CD8-positive, alpha-beta memory T cell (primary cell): ENCODE measurements around the gene TENM4. TPM values are rescaled to one million over a fixed set of nuclear protein-coding genes. Genes with fewer than 3 reads are reported as not detected.

Experiments
- CTCF ChIA-PET: fragments of 350-600 bp; sonication (Branson Sonifier 250); formaldehyde crosslinking; loops from one replicate; lab custom pipeline; 2021; ENCODE audit warnings: antibody characterized with exemption; lab: Charles Lee
- POLR2A ChIA-PET: fragments of 350-600 bp; sonication (Branson Sonifier 250); formaldehyde crosslinking; loops from one replicate; lab custom pipeline; 2021; ENCODE audit warnings: antibody characterized with exemption; lab: Charles Lee
- DNase-seq, 5 donors: peaks; one replicate each; pipeline versions ENCODE4 v3.0.0 to v3.0.0-alpha.2; 2020 to 2022; ENCODE audit warnings: mixed read lengths in 1 of 5
- H3K27ac ChIP-seq: one replicate; pipeline ENCODE4 v1.7.0; 2013; ENCODE audit warnings: low read depth, mild to moderate bottlenecking, low read length, moderate library complexity
- H3K27me3 ChIP-seq: 2 replicates; pipeline ENCODE4 v1.7.0; 2013; ENCODE audit warnings: low read length, mild to moderate bottlenecking; ENCODE audit not compliant: insufficient read depth, poor library complexity, severe bottlenecking
- H3K36me3 ChIP-seq: 2 replicates; pipeline ENCODE4 v1.7.0; 2013; ENCODE audit warnings: mild to moderate bottlenecking, low read length, moderate library complexity; ENCODE audit not compliant: insufficient read depth
- H3K4me1 ChIP-seq: 2 replicates; pipeline ENCODE4 v1.7.0; 2013; ENCODE audit warnings: mild to moderate bottlenecking, low read length, moderate library complexity; ENCODE audit not compliant: insufficient read depth
- H3K4me3 ChIP-seq: 2 replicates; pipeline ENCODE4 v1.7.0; 2013; ENCODE audit warnings: mild to moderate bottlenecking, low read length
- H3K9me3 ChIP-seq: 2 replicates; pipeline ENCODE4 v1.7.0; 2013; ENCODE audit warnings: mild to moderate bottlenecking, low read length
- H3K27ac Mint-ChIP-seq, 8 donors: one replicate each; pipeline ENCODE4 v1.8.0; 2020 to 2021; ENCODE audit warnings: mixed read lengths in 8 of 8, mild to moderate bottlenecking in 6 of 8, inconsistent platforms in 3 of 8, moderate library complexity in 3 of 8
- H3K27me3 Mint-ChIP-seq, 2 donors: one replicate each; pipeline ENCODE4 v1.8.0; 2020 to 2021; ENCODE audit warnings: mixed read lengths in 2 of 2, mild to moderate bottlenecking in 1 of 2, moderate library complexity in 1 of 2
- H3K36me3 Mint-ChIP-seq, 3 donors: one replicate each; pipeline ENCODE4 v1.8.0; 2020 to 2021; ENCODE audit warnings: mixed read lengths in 3 of 3, inconsistent platforms in 1 of 3, mild to moderate bottlenecking in 1 of 3
- H3K4me1 Mint-ChIP-seq, 3 donors: one replicate each; pipeline ENCODE4 v1.8.0; 2020 to 2021; ENCODE audit warnings: mixed read lengths in 3 of 3, inconsistent platforms in 1 of 3, mild to moderate bottlenecking in 1 of 3
- H3K4me3 Mint-ChIP-seq, 7 donors: one replicate each; pipeline ENCODE4 v1.8.0; 2020 to 2021; ENCODE audit warnings: mixed read lengths in 7 of 7, mild to moderate bottlenecking in 6 of 7, moderate library complexity in 4 of 7, inconsistent platforms in 2 of 7
- H3K9me3 Mint-ChIP-seq, 5 donors: one replicate each; pipeline ENCODE4 v1.8.0; 2020 to 2022; ENCODE audit warnings: mixed read lengths in 5 of 5, mild to moderate bottlenecking in 3 of 5, moderate library complexity in 2 of 5, inconsistent platforms in 1 of 5
- polyA plus RNA-seq: library from polyadenylated mRNA; unstranded; fragments of 300-500 nt; fragmentation: Illumina TruSeq; gene quantifications from one replicate; pipeline ENCODE4 v1.2.3, GENCODE V29; 2021
- total RNA-seq, 2 experiments: library from RNA; stranded (reverse); gene quantifications; one replicate each; pipeline ENCODE4 v1.2.3, GENCODE V29; 2021

The TENM4 gene
- total and polyA plus RNA-seq, 3 experiments from 2014 or later = not detected

- POLR2A ChIA-PET = no interaction called here
- Histone ChIP-seq H3K4me3 (no peak overlapping the region), H3K4me1 (no peaks in the 10 kb centered on the region), H3K27ac (no peak overlapping the region), H3K36me3 (no peaks in the 10 kb centered on the region), H3K27me3 (no peaks in the 10 kb centered on the region), H3K9me3 (no peaks in the 10 kb centered on the region)
- no peaks in the 10 kb centered on the region for H3K36me3 Mint-ChIP-seq
- H3K27ac Mint-ChIP-seq = no peak overlapping the region
- no peaks in the 10 kb centered on the region for H3K4me1 Mint-ChIP-seq
- DNase-seq = no peak
- no peak overlapping the region for H3K4me3 Mint-ChIP-seq
- peaks cover 6 to 13% of the 10 kb centered on the region in 2 donors for H3K27me3 Mint-ChIP-seq
- CTCF ChIA-PET = no interaction called here
- H3K9me3 Mint-ChIP-seq = peaks cover 0 to 3% (median 0%) of the 10 kb centered on the region in 5 donors
These were observed 648.9 kb downstream of the TENM4 start for GRCh38 chr11:78791964-78792363.

DNA sequence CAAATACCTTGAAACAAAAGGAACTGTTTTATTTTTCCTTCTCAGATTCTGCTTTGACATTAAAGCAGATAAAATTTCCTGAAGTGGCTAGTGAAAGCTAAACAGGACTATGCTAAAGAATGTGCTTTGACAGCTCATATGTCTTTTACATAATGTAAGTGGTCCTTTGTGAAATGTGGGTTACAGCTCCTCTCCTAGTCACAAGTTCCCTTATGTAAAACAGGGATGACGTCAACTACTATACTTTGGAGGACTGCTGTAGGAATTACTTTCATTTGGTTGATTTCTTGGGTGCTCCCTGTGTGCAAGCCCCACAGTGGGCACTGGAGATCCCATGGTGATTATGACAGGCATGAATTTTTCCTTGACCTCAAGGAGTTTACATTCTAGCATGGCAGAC lies 649.6 kb downstream of the TENM4 start:
- POLR2A ChIA-PET = no interaction called here
- no peaks in the 10 kb centered on the region for H3K27me3 ChIP-seq
- H3K4me1 Mint-ChIP-seq = no peaks in the 10 kb centered on the region
- CTCF ChIA-PET = no interaction called here
- H3K4me3 ChIP-seq = no peak overlapping the region
- no peaks in the 10 kb centered on the region for H3K36me3 ChIP-seq
- no peaks in the 10 kb centered on the region for H3K36me3 Mint-ChIP-seq
- peaks cover 4 to 13% of the 10 kb centered on the region in 2 donors for H3K27me3 Mint-ChIP-seq
- H3K9me3 ChIP-seq = no peaks in the 10 kb centered on the region
- H3K27ac ChIP-seq = no peak overlapping the region
- H3K4me1 ChIP-seq = no peaks in the 10 kb centered on the region
- peaks cover 0 to 3% (median 0%) of the 10 kb centered on the region in 5 donors for H3K9me3 Mint-ChIP-seq
- no peak for DNase-seq
- no peak overlapping the region for H3K4me3 Mint-ChIP-seq
- no peak overlapping the region for H3K27ac Mint-ChIP-seq

- no peaks in the 10 kb centered on the region for H3K4me1 Mint-ChIP-seq
- H3K4me3 Mint-ChIP-seq = no peak overlapping the region
- ChIA-PET CTCF (no interaction called here), POLR2A (no interaction called here)
- no peaks in the 10 kb centered on the region for H3K27me3 ChIP-seq
- H3K9me3 Mint-ChIP-seq = peaks cover 0 to 3% (median 0%) of the 10 kb centered on the region in 5 donors
- H3K36me3 Mint-ChIP-seq = no peaks in the 10 kb centered on the region
- no peak overlapping the region for H3K27ac ChIP-seq
- H3K4me3 ChIP-seq = no peak overlapping the region
- no peaks in the 10 kb centered on the region for H3K9me3 ChIP-seq
- no peaks in the 10 kb centered on the region for H3K36me3 ChIP-seq
- peaks cover 3 to 16% of the 10 kb centered on the region in 2 donors for H3K27me3 Mint-ChIP-seq
- no peak for DNase-seq
- no peak overlapping the region for H3K27ac Mint-ChIP-seq
- H3K4me1 ChIP-seq = no peaks in the 10 kb centered on the region
These were observed 650.0 kb downstream of the TENM4 start for GRCh38 chr11:78790784-78791183.

- Histone ChIP-seq H3K9me3 (no peaks in the 10 kb centered on the region), H3K4me1 (no peaks in the 10 kb centered on the region), H3K36me3 (no peaks in the 10 kb centered on the region), H3K27me3 (no peaks in the 10 kb centered on the region), H3K4me3 (no peak overlapping the region), H3K27ac (no peak overlapping the region)
- Mint-ChIP-seq H3K27me3 (peaks cover 5 to 19% of the 10 kb centered on the region in 2 donors), H3K27ac (no peak overlapping the region), H3K4me1 (no peaks in the 10 kb centered on the region), H3K36me3 (no peaks in the 10 kb centered on the region), H3K9me3 (peaks cover 0 to 3% (median 0%) of the 10 kb centered on the region in 5 donors), H3K4me3 (no peak overlapping the region)
- no peak for DNase-seq
- POLR2A ChIA-PET = no interaction called here
- CTCF ChIA-PET = no interaction called here
These were observed 651.5 kb downstream of the TENM4 start for GRCh38 chr11:78789375-78789774.

- Mint-ChIP-seq H3K27ac (no peak overlapping the region), H3K36me3 (no peaks in the 10 kb centered on the region), H3K4me1 (no peaks in the 10 kb centered on the region), H3K4me3 (no peak overlapping the region), H3K27me3 (peaks cover 4 to 14% of the 10 kb centered on the region in 2 donors), H3K9me3 (peaks cover 0 to 3% (median 0%) of the 10 kb centered on the region in 5 donors)
- Histone ChIP-seq H3K4me1 (no peaks in the 10 kb centered on the region), H3K27ac (no peak overlapping the region), H3K36me3 (no peaks in the 10 kb centered on the region), H3K9me3 (no peaks in the 10 kb centered on the region), H3K4me3 (no peak overlapping the region), H3K27me3 (no peaks in the 10 kb centered on the region)
- ChIA-PET POLR2A (no interaction called here), CTCF (no interaction called here)
- no peak for DNase-seq
These were observed 652.3 kb downstream of the TENM4 start for GRCh38 chr11:78788533-78788932.

DNA sequence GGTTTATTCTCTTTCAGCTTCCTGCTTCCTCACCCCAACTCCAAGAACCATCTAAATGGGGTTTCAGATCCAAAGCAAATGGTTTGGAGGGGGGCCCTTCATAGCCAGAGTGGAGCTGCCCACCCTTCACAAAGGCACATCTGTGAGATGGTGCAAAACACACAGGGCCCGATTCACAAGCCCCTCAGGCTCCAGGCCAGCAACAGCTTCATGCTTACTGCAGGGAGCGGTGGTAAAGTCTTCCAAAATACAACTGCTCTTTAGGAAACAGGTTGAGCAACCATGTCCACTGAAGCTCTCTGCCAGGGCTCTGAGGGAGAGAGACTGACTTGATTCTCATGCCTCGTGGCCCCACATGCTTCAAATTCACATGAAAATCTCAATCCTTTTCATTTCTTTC lies 653.1 kb downstream of the TENM4 start:
- no peaks in the 10 kb centered on the region for H3K27me3 ChIP-seq
- Mint-ChIP-seq H3K4me1 (no peaks in the 10 kb centered on the region), H3K36me3 (no peaks in the 10 kb centered on the region), H3K9me3 (peaks cover 0 to 3% (median 0%) of the 10 kb centered on the region in 5 donors), H3K4me3 (no peak overlapping the region), H3K27me3 (peaks cover 4 to 10% of the 10 kb centered on the region in 2 donors), H3K27ac (no peak overlapping the region)
- DNase-seq = no peak
- no peaks in the 10 kb centered on the region for H3K4me1 ChIP-seq
- H3K27ac ChIP-seq = no peak overlapping the region
- no peak overlapping the region for H3K4me3 ChIP-seq
- ChIA-PET CTCF (no interaction called here), POLR2A (no interaction called here)
- H3K9me3 ChIP-seq = no peaks in the 10 kb centered on the region
- H3K36me3 ChIP-seq = no peaks in the 10 kb centered on the region

DNA sequence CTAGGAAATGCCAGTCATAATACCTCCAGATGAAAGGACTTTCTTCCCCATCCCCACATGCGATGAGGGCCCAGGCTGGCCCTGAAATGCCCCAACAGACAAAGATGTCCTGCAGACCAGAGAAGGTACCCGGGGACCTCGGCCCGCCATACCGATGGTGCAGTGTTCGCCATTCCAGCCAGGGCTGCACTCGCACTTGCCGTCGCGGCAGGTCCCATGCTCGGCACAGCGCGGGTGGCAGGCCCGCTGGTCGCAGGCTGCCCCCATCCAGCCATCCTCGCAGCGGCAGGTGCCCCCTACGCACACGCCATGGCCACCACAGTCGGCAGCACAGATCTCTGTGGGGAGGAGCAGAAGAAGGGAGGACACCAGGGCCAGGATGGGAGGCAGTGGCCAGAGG lies 654.1 kb downstream of the TENM4 start:
- Histone ChIP-seq H3K4me1 (no peaks in the 10 kb centered on the region), H3K27ac (no peak overlapping the region), H3K27me3 (no peaks in the 10 kb centered on the region), H3K4me3 (no peak overlapping the region), H3K36me3 (no peaks in the 10 kb centered on the region), H3K9me3 (no peaks in the 10 kb centered on the region)
- H3K9me3 Mint-ChIP-seq = peaks cover 0 to 2% (median 0%) of the 10 kb centered on the region in 5 donors
- no peak overlapping the region for H3K4me3 Mint-ChIP-seq
- no peaks in the 10 kb centered on the region for H3K36me3 Mint-ChIP-seq
- ChIA-PET CTCF (interaction anchor here (1.5 kb wide), 1 partner anchor 16 kb away, joined by 6 read pairs; no protein-coding TSS in a partner anchor), POLR2A (no interaction called here)
- DNase-seq = no peak
- no peak overlapping the region for H3K27ac Mint-ChIP-seq
- H3K27me3 Mint-ChIP-seq = peaks cover 4 to 10% of the 10 kb centered on the region in 2 donors
- no peaks in the 10 kb centered on the region for H3K4me1 Mint-ChIP-seq

DNA sequence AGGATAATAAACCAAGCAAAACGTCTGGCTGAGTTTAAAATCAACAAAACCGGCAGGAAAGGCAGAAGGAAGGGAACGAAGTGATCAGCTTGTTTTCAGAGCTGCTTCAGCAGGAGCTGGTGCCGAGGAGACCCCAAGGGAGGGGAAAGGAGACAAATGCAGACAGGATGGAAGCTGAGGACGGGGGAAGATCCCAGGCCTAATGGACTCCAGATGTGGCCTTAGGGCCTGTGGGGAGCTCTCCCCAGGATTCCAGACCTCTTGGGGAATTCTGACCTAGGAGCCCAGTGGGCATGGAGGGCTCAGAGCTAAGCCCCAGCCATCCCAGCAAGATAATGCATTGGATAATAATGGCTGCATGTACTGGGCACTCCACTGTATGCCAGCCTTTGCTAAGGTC lies 654.7 kb downstream of the TENM4 start:
- ChIA-PET POLR2A (interaction anchor here (0.5 kb wide), 1 partner anchor 19 kb away, joined by 3 read pairs; no protein-coding TSS in a partner anchor), CTCF (interaction anchor here (1.5 kb wide), 1 partner anchor 16 kb away, joined by 6 read pairs; no protein-coding TSS in a partner anchor)
- H3K9me3 Mint-ChIP-seq = peaks cover 0 to 2% (median 0%) of the 10 kb centered on the region in 5 donors
- no peak overlapping the region for H3K27ac Mint-ChIP-seq
- Histone ChIP-seq H3K36me3 (no peaks in the 10 kb centered on the region), H3K4me3 (no peak overlapping the region), H3K27me3 (no peaks in the 10 kb centered on the region), H3K4me1 (no peaks in the 10 kb centered on the region), H3K27ac (no peak overlapping the region), H3K9me3 (no peaks in the 10 kb centered on the region)
- no peaks in the 10 kb centered on the region for H3K36me3 Mint-ChIP-seq
- no peak for DNase-seq
- peaks cover 4 to 10% of the 10 kb centered on the region in 2 donors for H3K27me3 Mint-ChIP-seq
- no peak overlapping the region for H3K4me3 Mint-ChIP-seq
- H3K4me1 Mint-ChIP-seq = no peaks in the 10 kb centered on the region
